ENCODE results near the gene LRP1B. TPM values are rescaled to one million over a fixed set of nuclear protein-coding genes. Genes with fewer than 3 reads are reported as not detected.

The LRP1B gene
- total and polyA plus RNA-seq, 2 of the 8 experiments (the other 6 are each of a cell fraction or from before 2014, with no cell fraction given) = 0.03 TPM; not detected in 1

DNA sequence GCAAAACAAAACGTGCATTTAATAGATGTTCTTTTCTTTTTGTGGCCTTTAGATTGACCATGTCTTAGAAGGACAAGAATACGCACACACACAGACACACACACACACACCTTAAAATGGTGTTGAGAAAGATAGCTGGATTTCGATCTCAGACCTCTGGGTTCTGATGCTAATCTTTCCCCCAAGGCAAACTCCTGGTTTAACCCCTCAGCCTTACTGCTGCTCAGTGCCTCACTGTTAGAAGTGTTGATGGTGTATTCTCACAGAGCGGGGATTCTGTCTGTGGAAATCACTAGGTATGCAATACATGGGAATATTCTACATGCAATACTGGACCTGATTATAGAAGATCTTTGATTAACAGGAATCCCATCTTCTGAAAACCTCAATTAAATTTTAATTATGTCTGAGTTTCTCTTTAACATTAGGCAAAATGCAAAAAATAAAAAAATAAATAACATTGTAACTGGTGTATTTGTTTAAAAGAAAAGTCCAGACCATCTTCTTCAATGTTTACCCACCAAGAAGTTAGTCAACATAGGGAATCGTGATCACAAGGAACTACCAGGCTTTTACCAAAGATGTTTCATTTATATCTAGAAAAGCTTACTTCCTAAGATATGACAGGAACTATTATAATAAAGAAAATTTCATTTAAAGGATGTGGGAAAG, 613.5 kb downstream of the LRP1B start:
- H4K8ac ChIP-seq (ENCODE audit: extremely low read depth, insufficient read depth, low read length) = no peak overlapping the region
- no peak overlapping the region for H3K27ac ChIP-seq (ENCODE audit: low read depth, low read length)
- no peak overlapping the region for H3K4me2 ChIP-seq (ENCODE audit: insufficient read depth in 1 of 2, low read depth in 2 of 2, low read length in 2 of 2)
- no peak overlapping the region for H3K14ac ChIP-seq (ENCODE audit: insufficient read length)
- H3K56ac ChIP-seq (replicated peaks; ENCODE audit: insufficient read length, low read depth, low read length) = no peak overlapping the region
- H3K9ac ChIP-seq (replicated peaks in 1 of 4; ENCODE audit: extremely low read depth in 1 of 4, low read depth in 3 of 4, low read length in 3 of 4) = no peak overlapping the region
- no peak overlapping the region for H2AFZ ChIP-seq (ENCODE audit: low read length)
- no peaks in the 10 kb centered on the region for H3K27me3 ChIP-seq (replicated peaks in 1 of 4; ENCODE audit: control insufficient read depth in 3 of 4, extremely low read depth in 1 of 4, insufficient read depth in 3 of 4, low read length in 3 of 4)
- H2BK5ac ChIP-seq (ENCODE audit: low read depth, low read length) = no peak overlapping the region
- H4K5ac ChIP-seq (ENCODE audit: insufficient read length, low read depth, low read length) = no peak overlapping the region
- 76% methylated on average over 5 of the region's 5 CpGs; no CpG with 5 or more reads in 1 of the 2 experiments for whole genome bisulfite sequencing, 2 experiments (ENCODE audit: extremely low coverage in 1 of 2, insufficient coverage in 1 of 2, insufficient read length in 1 of 2, insufficient replicate concordance in 2 of 2, low coverage in 1 of 2, low lambda C conversion rate in 2 of 2, missing lambda C conversion rate in 1 of 2)
- no peak overlapping the region for H2BK120ac ChIP-seq (replicated peaks; ENCODE audit: low read depth, low read length)
- H2BK12ac ChIP-seq (ENCODE audit: low read depth, low read length) = no peak overlapping the region
- TF ChIP-seq TAF1 (IDR thresholded peaks at IDR 0.05; ENCODE audit: low read depth, low read length) (no peak), CBX5 (IDR thresholded peaks at IDR 0.05; ENCODE audit: low read depth, low read length) (no peak), NRF1 (IDR thresholded peaks at IDR 0.05; ENCODE audit: low read depth, low read length) (no peak), BCL11A (IDR thresholded peaks at IDR 0.05; ENCODE audit: low read depth in 2 of 2, low read length in 2 of 2) (no peak), TEAD4 (IDR thresholded peaks at IDR 0.05; ENCODE audit: low read depth, low read length) (no peak), YY1 (IDR thresholded peaks at IDR 0.05; ENCODE audit: low read depth, low read length) (no peak), NANOG (IDR thresholded peaks at IDR 0.05; ENCODE audit: insufficient read depth, low read depth, low read length, poor library complexity, severe bottlenecking) (no peak), SRF (IDR thresholded peaks at IDR 0.05; ENCODE audit: low read depth, low read length) (no peak), EGR1 (IDR thresholded peaks at IDR 0.05; ENCODE audit: borderline replicate concordance, low read depth, low read length) (no peak), CREB1 (IDR thresholded peaks at IDR 0.05) (no peak), KDM4A (IDR thresholded peaks at IDR 0.05; ENCODE audit: low read depth, low read length, severe bottlenecking) (no peak), KDM1A (IDR thresholded peaks at IDR 0.05; ENCODE audit: borderline replicate concordance, low read length) (no peak)
- H2AK5ac ChIP-seq (ENCODE audit: low read depth, low read length) = no peak overlapping the region
- no peak overlapping the region for H2BK20ac ChIP-seq (ENCODE audit: low read length)
- H3K79me2 ChIP-seq (ENCODE audit: control insufficient read depth in 1 of 2, insufficient read depth in 2 of 2, low read length in 2 of 2) = no peaks in the 10 kb centered on the region
- no peak overlapping the region for H3K18ac ChIP-seq (ENCODE audit: extremely low read depth, low read length)
- POLR2A ChIA-PET (ENCODE audit: partially characterized antibody) = no interaction called here
- H4K20me1 ChIP-seq (replicated peaks in 1 of 2; ENCODE audit: control insufficient read depth in 1 of 2, insufficient read depth in 2 of 2, low read length in 2 of 2) = no peaks in the 10 kb centered on the region
- no peak overlapping the region for H4K91ac ChIP-seq (replicated peaks; ENCODE audit: insufficient read length, low read length)
- no peak overlapping the region for H3K4me3 ChIP-seq (ENCODE audit: extremely low read depth in 1 of 4, insufficient read depth in 2 of 4, low read depth in 3 of 4, low read length in 4 of 4)
- no peaks in the 10 kb centered on the region for H3K23me2 ChIP-seq (ENCODE audit: low read depth, low read length)
- CTCF ChIA-PET (ENCODE audit: partially characterized antibody) = interaction anchor here (0.7 kb wide), 1 partner anchor 26 kb away, joined by 4 read pairs; no protein-coding TSS in a partner anchor
- no peak overlapping the region for H3K23ac ChIP-seq (ENCODE audit: insufficient read length)
- FAIRE-seq = no peak
- no peaks in the 10 kb centered on the region for H3K4me1 ChIP-seq (replicated peaks in 1 of 4; ENCODE audit: control insufficient read depth in 3 of 4, insufficient read depth in 4 of 4, low read length in 3 of 4)
- no peaks in the 10 kb centered on the region for H3K79me1 ChIP-seq (ENCODE audit: low read depth, low read length)
- no peak overlapping the region for H3K4ac ChIP-seq (replicated peaks; ENCODE audit: insufficient read length, low read depth, low read length)
- H2BK15ac ChIP-seq (ENCODE audit: low read length) = no peak overlapping the region
- no peaks in the 10 kb centered on the region for H3K9me3 ChIP-seq (ENCODE audit: insufficient read depth in 2 of 2, low read depth in 1 of 2, low read length in 1 of 2)
- no peak for DNase-seq (ENCODE audit: low read depth in 1 of 2, low spot score in 2 of 2)
- no peaks in the 10 kb centered on the region for H3K36me3 ChIP-seq (ENCODE audit: control insufficient read depth in 2 of 4, insufficient read depth in 4 of 4, low read length in 3 of 4)

All from H1 (cell line).